Neural crest cell (in vitro differentiated cells): ENCODE results near the gene UBTD2. TPM values are rescaled to one million over a fixed set of nuclear protein-coding genes. Genes with fewer than 3 reads are reported as not detected.
A peak's percentile ranks its signal among the peaks of the same experiment; 100 is the strongest.

Experiments
- DNase-seq: peaks from one replicate; pipeline ENCODE4 v3.0.0; 2021; ENCODE audit warnings: low read depth, mixed read lengths, low spot score
- H3K27ac Mint-ChIP-seq: one replicate; pipeline ENCODE4 v1.8.0; 2021; ENCODE audit warnings: mild to moderate bottlenecking, mixed read lengths; ENCODE audit not compliant: unreplicated experiment
- H3K27me3 Mint-ChIP-seq: 2 replicates; pipeline ENCODE4 v1.8.0; 2021; ENCODE audit warnings: low read depth, mild to moderate bottlenecking, mixed read lengths
- H3K36me3 Mint-ChIP-seq: 2 replicates; pipeline ENCODE4 v1.8.0; 2021; ENCODE audit warnings: low read depth, mild to moderate bottlenecking, mixed read lengths
- H3K4me1 Mint-ChIP-seq: 2 replicates; pipeline ENCODE4 v1.8.0; 2021; ENCODE audit warnings: mixed read lengths
- H3K4me3 Mint-ChIP-seq: one replicate; pipeline ENCODE4 v1.8.0; 2021; ENCODE audit warnings: mild to moderate bottlenecking, mixed read lengths
- H3K9me3 Mint-ChIP-seq: 2 replicates; pipeline ENCODE4 v1.8.0; 2021; ENCODE audit warnings: mixed read lengths
- CTCF ChIP-seq: fragments of 200-600 bp; sonication (generic); conservative IDR thresholded peaks from 2 replicates; pipeline ENCODE4 v1.5.0; 2021; ENCODE audit warnings: antibody characterized with exemption, mild to moderate bottlenecking
- total RNA-seq: library from RNA; stranded (reverse); gene quantifications from 2 replicates; pipeline ENCODE4 v1.2.1, GENCODE V29; 2021

Gene UBTD2
- total RNA-seq, 1 donor from 2014 or later = 74.0 TPM

- no peaks in the 10 kb centered on the region for H3K27me3 Mint-ChIP-seq
- peaks cover 43% of the 10 kb centered on the region for H3K4me1 Mint-ChIP-seq
- H3K4me3 Mint-ChIP-seq = peak overlapping the region; percentile 98
- H3K36me3 Mint-ChIP-seq = no peaks in the 10 kb centered on the region
- no peaks in the 10 kb centered on the region for H3K9me3 Mint-ChIP-seq
- DNase-seq = no peak
- no peak overlapping the region for H3K27ac Mint-ChIP-seq
- no peak for TF ChIP-seq CTCF
Measured at GRCh38 chr5:172285226-172286143, 1.9 kb upstream of the UBTD2 start.

GRCh38 chr5:172284611-172284980 is 1.0 kb upstream of the UBTD2 start:
- H3K36me3 Mint-ChIP-seq = no peaks in the 10 kb centered on the region
- DNase-seq = no peak

DNA sequence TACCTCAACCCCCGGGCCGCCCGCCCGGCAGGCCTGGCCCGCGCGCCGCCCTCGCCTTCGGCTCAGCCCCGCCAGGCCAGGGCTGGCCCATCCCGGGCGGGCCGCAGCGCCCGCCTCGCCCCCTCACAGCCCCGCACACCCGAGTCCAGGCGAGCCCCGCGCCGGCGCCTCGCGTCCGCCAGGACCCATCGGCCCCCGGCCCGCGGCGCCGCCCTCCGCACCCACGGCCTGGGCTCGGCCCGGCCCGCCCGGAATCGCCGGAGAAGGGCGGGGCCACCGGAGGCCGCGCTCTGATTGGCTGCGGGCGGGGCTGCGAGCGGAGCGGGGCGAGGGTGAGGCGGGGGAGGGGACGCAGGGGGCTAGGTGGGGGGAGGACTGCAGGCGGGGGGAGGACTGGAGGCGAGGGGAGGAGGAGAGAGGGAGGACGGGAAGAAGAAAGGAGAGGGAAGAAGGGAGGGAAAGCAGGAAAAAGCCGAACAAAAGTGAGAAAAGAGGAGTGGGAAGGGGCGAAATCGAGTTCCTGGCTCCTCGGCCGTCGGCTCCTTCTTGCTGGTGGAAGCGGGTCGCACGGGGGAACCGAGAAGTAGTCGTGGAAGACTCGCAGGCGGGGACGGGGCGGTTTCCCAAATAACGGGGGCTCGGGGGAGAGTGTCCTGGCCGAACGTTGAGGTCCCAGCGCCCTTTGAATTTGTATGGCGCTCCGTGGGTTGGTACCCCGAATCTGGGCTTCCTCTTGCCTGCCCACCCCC is 472 bp upstream of the UBTD2 start:
- peak; percentile 78 for DNase-seq
- Mint-ChIP-seq H3K9me3 (no peaks in the 10 kb centered on the region), H3K27me3 (no peaks in the 10 kb centered on the region), H3K4me1 (peaks cover 43% of the 10 kb centered on the region), H3K4me3 (peak overlapping the region; percentile 98), H3K27ac (peak overlapping the region; percentile 99), H3K36me3 (no peaks in the 10 kb centered on the region)
- no peak for TF ChIP-seq CTCF

More at GRCh38 chr5:172284611-172284980, 1.0 kb upstream of the UBTD2 start:
- Mint-ChIP-seq H3K9me3 (no peaks in the 10 kb centered on the region), H3K27me3 (no peaks in the 10 kb centered on the region), H3K4me3 (peak overlapping the region; percentile 98), H3K27ac (peak overlapping the region; percentile 99), H3K4me1 (peaks cover 43% of the 10 kb centered on the region)
- TF ChIP-seq CTCF = no peak

DNA sequence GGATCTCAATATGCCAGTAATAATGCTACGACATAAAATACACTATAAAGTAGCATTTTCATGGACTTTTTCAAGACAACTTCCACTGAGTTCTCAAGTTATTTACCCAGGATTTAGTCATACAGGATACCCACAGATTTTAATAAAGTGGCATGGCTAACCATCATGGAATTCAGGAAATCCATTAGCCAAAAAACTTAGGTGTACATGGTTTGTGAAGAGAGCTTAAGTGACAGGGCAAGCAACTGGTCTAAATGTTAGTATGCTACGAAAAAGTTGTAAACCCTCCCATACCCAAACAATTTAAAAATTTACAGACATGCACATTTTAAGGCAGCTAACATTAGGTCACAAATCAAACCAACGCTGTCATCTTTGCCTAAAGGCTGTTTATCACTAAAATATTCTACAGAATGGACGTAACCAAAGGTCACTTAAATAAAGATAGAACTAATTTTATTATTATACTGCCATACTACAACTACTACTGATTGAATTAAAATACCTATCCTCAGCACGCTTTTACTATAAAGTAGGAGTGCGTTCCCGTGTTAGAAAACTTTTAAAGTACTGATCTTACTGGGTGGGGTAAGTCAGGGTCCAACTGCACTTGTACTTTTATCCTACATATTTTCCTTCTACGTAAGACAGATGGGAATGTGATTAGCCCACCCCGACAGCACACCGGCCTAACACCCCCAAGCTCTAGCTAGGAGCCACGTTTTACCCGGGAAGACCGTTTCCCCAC is 1.1 kb downstream of the UBTD2 start:
- TF ChIP-seq CTCF = no peak
- peaks cover 2% of the 10 kb centered on the region for H3K9me3 Mint-ChIP-seq
- H3K36me3 Mint-ChIP-seq = peaks cover 10% of the 10 kb centered on the region

GRCh38 chr5:172281346-172281745 is 2.2 kb downstream of the UBTD2 start:
- H3K4me3 Mint-ChIP-seq = peak overlapping the region; percentile 100
- H3K4me1 Mint-ChIP-seq = peaks cover 59% of the 10 kb centered on the region
- TF ChIP-seq CTCF = no peak
- peaks cover 12% of the 10 kb centered on the region for H3K36me3 Mint-ChIP-seq
- no peak overlapping the region for H3K27ac Mint-ChIP-seq
- H3K9me3 Mint-ChIP-seq = peaks cover 2% of the 10 kb centered on the region
- no peaks in the 10 kb centered on the region for H3K27me3 Mint-ChIP-seq
- DNase-seq = no peak

More for the DNA sequence above, 1.1 kb downstream of the UBTD2 start:
- Mint-ChIP-seq H3K27ac (peak overlapping the region; percentile 99), H3K4me1 (peaks cover 49% of the 10 kb centered on the region), H3K4me3 (peak overlapping the region; percentile 100), H3K27me3 (no peaks in the 10 kb centered on the region)
- DNase-seq = no peak
